CD4-positive, CD25-positive, alpha-beta regulatory T cell (primary cell): ENCODE results near the gene EMILIN2. TPM values are rescaled to one million over a fixed set of nuclear protein-coding genes. Genes with fewer than 3 reads are reported as not detected.
"Not testable (repeated sequence)": the region's sequence is repeated elsewhere in the genome, so short reads cannot be mapped to it uniquely, and the experiment has no call there.

Experiments
- ATAC-seq, 2 donors: fragments of 150-1000 bp; cut with Tn5 transposase; one replicate each; pipeline ENCODE4 v1.10.0; 2021; ENCODE audit warnings: low read depth in 2 of 2, moderate number of reproducible peaks in 2 of 2, moderate library complexity in 1 of 2
- DNase-seq, 3 donors: peaks; one replicate each; pipeline versions ENCODE4 v3.0.0 to v3.0.0-alpha.2; 2012 to 2022; ENCODE audit warnings: mixed read lengths in 1 of 3
- H3K27ac ChIP-seq: one replicate; pipeline ENCODE4 v1.7.0; 2013; ENCODE audit warnings: mild to moderate bottlenecking, low read length; ENCODE audit not compliant: insufficient read depth, poor library complexity, severe bottlenecking
- H3K27me3 ChIP-seq: one replicate; pipeline ENCODE4 v1.7.0; 2013; ENCODE audit warnings: low read length; ENCODE audit not compliant: control insufficient read depth, insufficient read depth
- H3K36me3 ChIP-seq: one replicate; pipeline ENCODE4 v1.7.0; 2013; ENCODE audit warnings: mild to moderate bottlenecking, low read length, moderate library complexity; ENCODE audit not compliant: control insufficient read depth, insufficient read depth
- H3K4me1 ChIP-seq: 2 replicates; pipeline ENCODE4 v1.7.0; 2013; ENCODE audit warnings: mild to moderate bottlenecking, low read length; ENCODE audit not compliant: insufficient read depth, control insufficient read depth, poor library complexity, severe bottlenecking
- H3K4me3 ChIP-seq: one replicate; pipeline ENCODE4 v1.7.0; 2013; ENCODE audit warnings: low read depth, mild to moderate bottlenecking, low read length, moderate library complexity
- H3K9me3 ChIP-seq, 2 experiments: 1 replicate in 1 of 2; 2 replicates in 1 of 2; pipeline ENCODE4 v1.7.0; 2013; ENCODE audit warnings: low read length in 2 of 2, mild to moderate bottlenecking in 1 of 2, moderate library complexity in 1 of 2; ENCODE audit not compliant: control insufficient read depth in 2 of 2
- H3K27ac Mint-ChIP-seq, 3 donors: one replicate each; pipeline ENCODE4 v1.8.0; 2020 to 2022; ENCODE audit warnings: mild to moderate bottlenecking in 3 of 3, mixed read lengths in 3 of 3, moderate library complexity in 2 of 3
- H3K27me3 Mint-ChIP-seq: one replicate; pipeline ENCODE4 v1.8.0; 2022; ENCODE audit warnings: mild to moderate bottlenecking, mixed read lengths
- H3K36me3 Mint-ChIP-seq: one replicate; pipeline ENCODE4 v1.8.0; 2020; ENCODE audit warnings: mixed read lengths
- H3K4me1 Mint-ChIP-seq, 4 donors: one replicate each; pipeline ENCODE4 v1.8.0; 2020 to 2022; ENCODE audit warnings: mixed read lengths in 4 of 4, mild to moderate bottlenecking in 1 of 4
- H3K4me3 Mint-ChIP-seq, 4 donors: one replicate each; pipeline ENCODE4 v1.8.0; 2020 to 2022; ENCODE audit warnings: mild to moderate bottlenecking in 4 of 4, mixed read lengths in 4 of 4, moderate library complexity in 3 of 4
- H3K9me3 Mint-ChIP-seq, 7 donors: one replicate each; pipeline ENCODE4 v1.8.0; 2020 to 2022; ENCODE audit warnings: mixed read lengths in 7 of 7, mild to moderate bottlenecking in 3 of 7, moderate library complexity in 2 of 7
- polyA plus RNA-seq, 4 donors: library from polyadenylated mRNA; unstranded; fragments of 300-500 nt; fragmentation: Illumina TruSeq; gene quantifications; one replicate each; pipeline ENCODE4 v1.2.3, GENCODE V29; 2021
- total RNA-seq: library from RNA; stranded (reverse); gene quantifications from one replicate; pipeline ENCODE4 v1.2.3, GENCODE V29; 2022

EMILIN2 gene
- total and polyA plus RNA-seq, 5 donors from 2014 or later, result 1.7 to 4.6 (median 2.1) TPM

- Mint-ChIP-seq H3K9me3 (peaks cover 0 to 5% (median 0%) of the 10 kb centered on the region in 7 donors), H3K4me1 (peaks cover 2 to 5% (median 4%) of the 10 kb centered on the region in 4 donors), H3K36me3 (no peaks in the 10 kb centered on the region), H3K4me3 (no peak overlapping the region), H3K27me3 (peaks cover 50% of the 10 kb centered on the region), H3K27ac (no peak overlapping the region)
- Histone ChIP-seq H3K27me3 (peaks cover 7% of the 10 kb centered on the region), H3K4me1 (no peaks in the 10 kb centered on the region), H3K4me3 (no peak overlapping the region), H3K36me3 (no peaks in the 10 kb centered on the region), H3K27ac (no peak overlapping the region), H3K9me3 (no peaks in the 10 kb centered on the region)
- DNase-seq (no peak), ATAC-seq (no peak)
These were observed 7.3 kb downstream of the EMILIN2 start for GRCh38 chr18:2853926-2854664.

- ATAC-seq (no peak), DNase-seq (no peak)
- H3K27ac Mint-ChIP-seq, result no peak overlapping the region
- H3K4me1 Mint-ChIP-seq, result peaks cover 0 to 5% (median 2%) of the 10 kb centered on the region in 4 donors
- no peak overlapping the region for H3K4me3 ChIP-seq
- H3K27me3 ChIP-seq, result no peaks in the 10 kb centered on the region
- H3K36me3 ChIP-seq, result no peaks in the 10 kb centered on the region
- H3K36me3 Mint-ChIP-seq, result no peaks in the 10 kb centered on the region
- peaks cover 0 to 6% (median 2%) of the 10 kb centered on the region in 7 donors for H3K9me3 Mint-ChIP-seq
- H3K4me1 ChIP-seq, result no peaks in the 10 kb centered on the region
- no peak overlapping the region for H3K4me3 Mint-ChIP-seq
- H3K9me3 ChIP-seq, result no peaks in the 10 kb centered on the region
- no peak overlapping the region for H3K27ac ChIP-seq
- H3K27me3 Mint-ChIP-seq, result peaks cover 46% of the 10 kb centered on the region
These were observed 8.1 kb downstream of the EMILIN2 start for GRCh38 chr18:2854875-2855274.

GRCh38 chr18:2855560-2856350 lies 8.9 kb downstream of the EMILIN2 start:
- Histone ChIP-seq H3K36me3 (no peaks in the 10 kb centered on the region), H3K4me3 (no peak overlapping the region), H3K4me1 (no peaks in the 10 kb centered on the region), H3K9me3 (no peaks in the 10 kb centered on the region), H3K27ac (no peak overlapping the region), H3K27me3 (no peaks in the 10 kb centered on the region)
- no peak for ATAC-seq
- Mint-ChIP-seq H3K27ac (peak overlapping the region in 1 of 3 donors; percentile 13), H3K4me3 (no peak overlapping the region), H3K27me3 (peaks cover 42% of the 10 kb centered on the region), H3K4me1 (peaks cover 0 to 5% (median 2%) of the 10 kb centered on the region in 4 donors), H3K36me3 (no peaks in the 10 kb centered on the region), H3K9me3 (peaks cover 0 to 10% (median 2%) of the 10 kb centered on the region in 7 donors)
- no peak for DNase-seq

GRCh38 chr18:2856547-2857170 lies 9.9 kb downstream of the EMILIN2 start:
- H3K27ac Mint-ChIP-seq, result peak overlapping the region in 1 of 3 donors; percentile 13
- H3K27me3 Mint-ChIP-seq, result peaks cover 34% of the 10 kb centered on the region
- no peaks in the 10 kb centered on the region for H3K36me3 Mint-ChIP-seq
- Histone ChIP-seq H3K4me3 (no peak overlapping the region), H3K27ac (no peak overlapping the region), H3K27me3 (no peaks in the 10 kb centered on the region), H3K36me3 (no peaks in the 10 kb centered on the region), H3K4me1 (no peaks in the 10 kb centered on the region), H3K9me3 (no peaks in the 10 kb centered on the region)
- peaks cover 0 to 10% (median 2%) of the 10 kb centered on the region in 7 donors for H3K9me3 Mint-ChIP-seq
- H3K4me1 Mint-ChIP-seq, result peaks cover 0 to 5% (median 2%) of the 10 kb centered on the region in 4 donors
- ATAC-seq, result no peak
- no peak overlapping the region for H3K4me3 Mint-ChIP-seq
- peak in 1 of 3 donors; percentile 18 for DNase-seq

GRCh38 chr18:2857491-2858131 lies 10.8 kb downstream of the EMILIN2 start:
- Histone ChIP-seq H3K36me3 (no peaks in the 10 kb centered on the region), H3K4me3 (no peak overlapping the region), H3K4me1 (no peaks in the 10 kb centered on the region), H3K9me3 (no peaks in the 10 kb centered on the region), H3K27ac (no peak overlapping the region), H3K27me3 (no peaks in the 10 kb centered on the region)
- no peaks in the 10 kb centered on the region for H3K36me3 Mint-ChIP-seq
- no peak overlapping the region for H3K4me3 Mint-ChIP-seq
- no peak for DNase-seq
- peaks cover 0 to 5% (median 2%) of the 10 kb centered on the region in 4 donors for H3K4me1 Mint-ChIP-seq
- ATAC-seq, result no peak
- H3K27ac Mint-ChIP-seq, result no peak overlapping the region
- peaks cover 42% of the 10 kb centered on the region for H3K27me3 Mint-ChIP-seq
- peaks cover 0 to 10% (median 3%) of the 10 kb centered on the region in 7 donors for H3K9me3 Mint-ChIP-seq

- H3K27ac ChIP-seq, DNase-seq, H3K27ac Mint-ChIP-seq, H3K4me1 Mint-ChIP-seq, H3K36me3 Mint-ChIP-seq, H3K4me3 ChIP-seq, H3K9me3 ChIP-seq, H3K4me1 ChIP-seq, H3K4me3 Mint-ChIP-seq, ATAC-seq, H3K36me3 ChIP-seq, H3K27me3 ChIP-seq: not testable (repeated sequence)
- Mint-ChIP-seq H3K27me3 (peaks cover 37% of the 10 kb centered on the region), H3K9me3 (peaks cover 0 to 12% (median 3%) of the 10 kb centered on the region in 7 donors)
These were observed 13.6 kb downstream of the EMILIN2 start for GRCh38 chr18:2860397-2860796.

GRCh38 chr18:2863997-2864396 lies 17.2 kb downstream of the EMILIN2 start:
- not testable (repeated sequence) for H3K4me1 Mint-ChIP-seq, H3K36me3 Mint-ChIP-seq, H3K4me1 ChIP-seq, H3K9me3 ChIP-seq, H3K36me3 ChIP-seq, H3K4me3 Mint-ChIP-seq, H3K27ac ChIP-seq, H3K4me3 ChIP-seq, H3K27ac Mint-ChIP-seq, ATAC-seq, H3K27me3 ChIP-seq, DNase-seq
- peaks cover 0 to 12% (median 4%) of the 10 kb centered on the region in 7 donors for H3K9me3 Mint-ChIP-seq
- peaks cover 34% of the 10 kb centered on the region for H3K27me3 Mint-ChIP-seq
